Cardiac muscle cell (in vitro differentiated cells and primary cell): ENCODE data around the gene LGALS1. TPM values are rescaled to one million over a fixed set of nuclear protein-coding genes. Genes with fewer than 3 reads are reported as not detected.

Source experiments
- DNase-seq, 2 donors: peaks; one replicate each; pipeline versions ENCODE4 v3.0.0 to v3.0.0-alpha.2; 2010 to 2017; ENCODE audit warnings: low read depth in 1 of 2, low spot score in 1 of 2
- H3K27ac ChIP-seq: fragments of 200-600 bp; sonication (generic); 2 replicates; pipeline ENCODE4 v1.5.1; 2016
- H3K27me3 ChIP-seq: fragments of 200-600 bp; sonication (generic); 2 replicates; pipeline ENCODE4 v1.6.0; 2016; ENCODE audit warnings: control low read depth
- H3K36me3 ChIP-seq: fragments of 200-600 bp; sonication (generic); 2 replicates; pipeline ENCODE4 v1.5.1; 2016; ENCODE audit warnings: control low read depth
- H3K4me1 ChIP-seq: fragments of 200-600 bp; sonication (generic); 2 replicates; pipeline ENCODE4 v1.8.1; 2017; ENCODE audit warnings: low read depth, mild to moderate bottlenecking, mixed run types
- H3K4me3 ChIP-seq: fragments of 200-600 bp; sonication (generic); 2 replicates; pipeline ENCODE4 v1.5.1; 2016; ENCODE audit warnings: mild to moderate bottlenecking
- H3K9me3 ChIP-seq: fragments of 200-600 bp; sonication (generic); 2 replicates; pipeline ENCODE4 v1.5.1; 2017; ENCODE audit warnings: low read depth, mild to moderate bottlenecking, control low read depth
- CTCF ChIP-seq: IDR thresholded peaks from 2 replicates; pipeline ENCODE4 v1.5.1; 2012; ENCODE audit warnings: low read depth, mild to moderate bottlenecking, low read length
- polyA plus RNA-seq: library from polyadenylated mRNA; unstranded; fragments of >200 nt; fragmentation: Nextera tagmentation; extraction: Ambion mirVana; gene quantifications from 2 replicates; pipeline ENCODE4 v1.2.1, GENCODE V29; 2016
- total RNA-seq: library from RNA; depleted of rRNA; stranded (reverse); fragments of >200 nt; gene quantifications from 2 replicates; pipeline ENCODE4 v1.2.3, GENCODE V29; 2016

The LGALS1 gene
- total and polyA plus RNA-seq, 2 experiments from 2014 or later, result 8.1 to 24.5 TPM

GRCh38 chr22:37627545-37627944 lies 47.9 kb upstream of the LGALS1 start:
- H3K9me3 ChIP-seq, result no peaks in the 10 kb centered on the region
- H3K36me3 ChIP-seq, result peaks cover 11% of the 10 kb centered on the region
- no peak overlapping the region for H3K27ac ChIP-seq
- no peaks in the 10 kb centered on the region for H3K27me3 ChIP-seq
- no peak for TF ChIP-seq CTCF
- peaks cover 10% of the 10 kb centered on the region for H3K4me1 ChIP-seq
- no peak for DNase-seq
- H3K4me3 ChIP-seq, result no peak overlapping the region

GRCh38 chr22:37628830-37629229 lies 46.6 kb upstream of the LGALS1 start:
- H3K4me1 ChIP-seq, result peaks cover 16% of the 10 kb centered on the region
- H3K27ac ChIP-seq, result no peak overlapping the region
- H3K36me3 ChIP-seq, result peaks cover 11% of the 10 kb centered on the region
- DNase-seq, result no peak
- no peaks in the 10 kb centered on the region for H3K27me3 ChIP-seq
- H3K4me3 ChIP-seq, result no peak overlapping the region
- no peak for TF ChIP-seq CTCF
- no peaks in the 10 kb centered on the region for H3K9me3 ChIP-seq

- Histone ChIP-seq H3K36me3 (peaks cover 7% of the 10 kb centered on the region), H3K4me1 (peaks cover 25% of the 10 kb centered on the region), H3K27me3 (no peaks in the 10 kb centered on the region), H3K9me3 (no peaks in the 10 kb centered on the region), H3K4me3 (no peak overlapping the region), H3K27ac (no peak overlapping the region)
- no peak for TF ChIP-seq CTCF
- DNase-seq, result no peak
These were observed 45.5 kb upstream of the LGALS1 start for GRCh38 chr22:37629928-37630327.

GRCh38 chr22:37630839-37631435 lies 44.5 kb upstream of the LGALS1 start:
- Histone ChIP-seq H3K4me3 (no peak overlapping the region), H3K36me3 (peaks cover 6% of the 10 kb centered on the region), H3K4me1 (peaks cover 30% of the 10 kb centered on the region), H3K27ac (peak overlapping the region; percentile 70), H3K27me3 (no peaks in the 10 kb centered on the region), H3K9me3 (no peaks in the 10 kb centered on the region)
- peak; percentile 55 to 83 for DNase-seq
- no peak for TF ChIP-seq CTCF

- no peaks in the 10 kb centered on the region for H3K27me3 ChIP-seq
- no peak overlapping the region for H3K4me3 ChIP-seq
- no peak for TF ChIP-seq CTCF
- peaks cover 30% of the 10 kb centered on the region for H3K4me1 ChIP-seq
- DNase-seq, result no peak
- H3K36me3 ChIP-seq, result peaks cover 6% of the 10 kb centered on the region
- no peaks in the 10 kb centered on the region for H3K9me3 ChIP-seq
- peak overlapping the region; percentile 70 for H3K27ac ChIP-seq
These were observed 43.8 kb upstream of the LGALS1 start for GRCh38 chr22:37631448-37632173.
